Measurements from ENCODE around the gene GGT5.

- TF ChIP-seq, protein P1, sequence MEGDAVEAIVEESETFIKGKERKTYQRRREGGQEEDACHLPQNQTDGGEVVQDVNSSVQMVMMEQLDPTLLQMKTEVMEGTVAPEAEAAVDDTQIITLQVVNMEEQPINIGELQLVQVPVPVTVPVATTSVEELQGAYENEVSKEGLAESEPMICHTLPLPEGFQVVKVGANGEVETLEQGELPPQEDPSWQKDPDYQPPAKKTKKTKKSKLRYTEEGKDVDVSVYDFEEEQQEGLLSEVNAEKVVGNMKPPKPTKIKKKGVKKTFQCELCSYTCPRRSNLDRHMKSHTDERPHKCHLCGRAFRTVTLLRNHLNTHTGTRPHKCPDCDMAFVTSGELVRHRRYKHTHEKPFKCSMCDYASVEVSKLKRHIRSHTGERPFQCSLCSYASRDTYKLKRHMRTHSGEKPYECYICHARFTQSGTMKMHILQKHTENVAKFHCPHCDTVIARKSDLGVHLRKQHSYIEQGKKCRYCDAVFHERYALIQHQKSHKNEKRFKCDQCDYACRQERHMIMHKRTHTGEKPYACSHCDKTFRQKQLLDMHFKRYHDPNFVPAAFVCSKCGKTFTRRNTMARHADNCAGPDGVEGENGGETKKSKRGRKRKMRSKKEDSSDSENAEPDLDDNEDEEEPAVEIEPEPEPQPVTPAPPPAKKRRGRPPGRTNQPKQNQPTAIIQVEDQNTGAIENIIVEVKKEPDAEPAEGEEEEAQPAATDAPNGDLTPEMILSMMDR (IDR thresholded peaks at IDR 0.05), result no peak
- no peak for TF ChIP-seq POLR2A (IDR thresholded peaks at IDR 0.05)
- TF ChIP-seq POLR2AphosphoS5 (IDR thresholded peaks at IDR 0.05), result no peak
Measured at GRCh38 chr22:24181088-24181995, 63.5 kb downstream of the GGT5 start, which contains the start of gene SUSD2.
